Tibial nerve (tissue), 4 donors: Measurements from ENCODE around the gene CACYBP. TPM values are rescaled to one million over a fixed set of nuclear protein-coding genes. Genes with fewer than 3 reads are reported as not detected.

Experiments used
- small RNA-seq: library from RNA; depleted of rRNA; stranded (forward); fragments of <200 nt; gene quantifications from one replicate; pipeline ENCODE3, GENCODE V24; 2016
- total RNA-seq, 4 donors: library from RNA; depleted of rRNA; stranded (reverse); fragments of >200 nt; gene quantifications; one replicate each; pipeline ENCODE4 v1.1.0, GENCODE V29; 2016

Gene CACYBP
- total RNA-seq, 4 donors from 2014 or later: 60.8 to 165 (median 78.2) TPM

Small RNA genes lying within 50 kb of the gene (small RNA-seq; reads per million reads assigned to genes)
- gene RF00019: not detected
- gene RNU6-307P: not detected

Other genes starting within 250 kb of the CACYBP start
- 10 to 100 TPM; 18.8 to 33.4 (median 26.2) TPM for gene MRPS14, start 23.5 kb downstream of the CACYBP start, total RNA-seq
- under 1 TPM in 1 of 4 donors, not detected in 3; 0.39 TPM for gene TNN, start 67.9 kb downstream of the CACYBP start, total RNA-seq
- 10 to 100 TPM; 16.9 to 28.8 (median 20.3) TPM for gene KIAA0040, start 192.8 kb downstream of the CACYBP start, total RNA-seq